Prostate gland (tissue), 2 donors: ENCODE results near the gene LAX1. TPM values are rescaled to one million over a fixed set of nuclear protein-coding genes. Genes with fewer than 3 reads are reported as not detected.

Experiments
- DNase-seq: peaks from one replicate; pipeline ENCODE4 v3.0.0-alpha.2; 2019; ENCODE audit warnings: low spot score
- H3K27ac ChIP-seq, 2 donors: fragments of 200-600 bp; sonication (generic); 2 replicates each; pipeline ENCODE4 v1.5.1; 2017 to 2019
- H3K27me3 ChIP-seq: fragments of 200-600 bp; sonication (generic); replicated peaks from 2 replicates; pipeline ENCODE4 v1.5.1; 2019; ENCODE audit not compliant: insufficient read depth
- H3K36me3 ChIP-seq, 2 donors: fragments of 200-600 bp; sonication (generic); 1 replicate in 1 of 2; 2 replicates in 1 of 2; pipeline versions ENCODE4 v1.5.1 to v1.8.1; 2017 to 2019
- H3K4me1 ChIP-seq: fragments of 200-600 bp; sonication (generic); replicated peaks from 2 replicates; pipeline ENCODE4 v1.5.1; 2019
- H3K4me3 ChIP-seq, 2 donors: fragments of 200-600 bp; sonication (generic); 2 replicates each; pipeline ENCODE4 v1.5.1; 2017 to 2019
- H3K9me3 ChIP-seq: fragments of 200-600 bp; sonication (generic); 2 replicates; pipeline ENCODE4 v1.5.1; 2017
- CTCF ChIP-seq, 4 experiments: fragments of 200-600 bp in 2 of 4; fragments of 450-650 bp in 2 of 4; sonication (generic) in 2 of 4; IDR thresholded peaks; 1 replicate in 3 of 4; 2 replicates in 1 of 4; pipeline ENCODE4 v1.5.1; 2016 to 2019; ENCODE audit warnings: antibody characterized with exemption in 4 of 4, mild to moderate bottlenecking in 2 of 4, moderate library complexity in 2 of 4
- POLR2A ChIP-seq: fragments of 450-650 bp; IDR thresholded peaks from one replicate; pipeline ENCODE4 v1.6.1; 2016; ENCODE audit warnings: antibody characterized with exemption, mild to moderate bottlenecking
- POLR2AphosphoS5 ChIP-seq: sonication (generic); formaldehyde crosslinking; IDR thresholded peaks from one replicate; pipeline ENCODE4 v1.6.1; 2017; ENCODE audit warnings: antibody characterized with exemption
- WGBS: methylation state at CpG from one replicate; pipeline ENCODE4 v1.1.5; 2018; 5-methylcytosine and 5-hydroxymethylcytosine counted together
- intact Hi-C: fragments of 100-400 bp; cut with DNase I; formaldehyde crosslinking; loops from one replicate; pipeline ENCODE4 v1.14.2; 2022
- small RNA-seq, 2 donors: library from RNA; depleted of rRNA; stranded (forward); fragments of <200 nt; gene quantifications; one replicate each; pipeline ENCODE3, GENCODE V24; 2016
- total RNA-seq, 2 donors: library from RNA; depleted of rRNA; stranded (reverse); fragments of >200 nt; gene quantifications; one replicate each; pipeline ENCODE4 v1.1.0, GENCODE V29; 2016

LAX1 gene
- total RNA-seq, 2 donors from 2014 or later: 0.05 to 0.40 TPM

GRCh38 chr1:203807196-203807595, 42.2 kb downstream of the LAX1 start:
- H3K4me1 ChIP-seq: no peaks in the 10 kb centered on the region
- no peaks in the 10 kb centered on the region for H3K36me3 ChIP-seq
- intact Hi-C loops: no loop called here
- H3K27ac ChIP-seq: no peak overlapping the region
- H3K27me3 ChIP-seq: no peaks in the 10 kb centered on the region
- no peak overlapping the region for H3K4me3 ChIP-seq
- WGBS: 63% methylated on average over 2 of the region's 2 CpGs
- TF ChIP-seq POLR2AphosphoS5 (no peak), POLR2A (no peak), CTCF (IDR thresholded peaks at IDR 0.05) (no peak)
- DNase-seq: no peak
- H3K9me3 ChIP-seq: no peaks in the 10 kb centered on the region

DNA sequence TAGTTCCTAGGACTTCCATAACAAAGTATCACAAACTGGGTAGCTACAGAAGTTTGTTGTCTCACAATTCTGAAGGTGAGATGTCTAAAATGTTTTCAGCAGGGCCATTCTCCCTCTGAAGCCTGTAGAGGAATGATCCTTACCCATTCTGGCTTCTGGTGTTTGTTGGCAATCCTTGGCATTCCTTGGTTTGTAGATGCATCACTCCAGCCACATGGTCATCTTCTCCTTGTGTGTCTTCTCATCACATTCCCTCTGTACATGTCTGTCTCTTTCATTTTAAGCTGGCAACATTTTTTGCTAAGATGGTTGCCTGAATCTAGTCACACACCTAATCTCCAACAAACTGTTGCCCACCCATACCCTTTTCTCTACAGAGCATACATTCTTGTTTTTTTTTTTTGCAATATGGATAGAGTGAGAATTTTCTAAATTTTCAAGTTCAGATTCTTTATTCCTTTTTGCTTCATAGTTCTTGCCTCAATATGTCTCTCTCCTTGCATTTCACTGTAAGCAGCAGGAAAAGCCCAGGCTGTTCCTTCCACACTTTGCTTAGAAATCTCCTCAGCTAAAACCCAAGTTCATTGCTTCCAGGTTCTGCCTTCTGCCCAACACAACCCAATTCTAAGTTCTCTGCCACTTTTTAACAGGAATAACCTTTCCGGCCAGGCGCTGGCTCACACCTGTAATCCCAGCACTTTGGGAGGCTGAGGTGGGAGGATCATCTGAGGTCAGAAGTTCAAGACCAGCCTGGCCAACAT, 48.8 kb downstream of the LAX1 start:
- DNase-seq: no peak
- Histone ChIP-seq H3K4me1 (no peaks in the 10 kb centered on the region), H3K27ac (no peak overlapping the region), H3K4me3 (no peak overlapping the region), H3K27me3 (no peaks in the 10 kb centered on the region), H3K9me3 (no peaks in the 10 kb centered on the region), H3K36me3 (no peaks in the 10 kb centered on the region)
- intact Hi-C loops: no loop called here
- TF ChIP-seq CTCF (IDR thresholded peaks at IDR 0.05) (no peak), POLR2A (no peak), POLR2AphosphoS5 (no peak)
- WGBS: 94% methylated on average over 2 of the region's 2 CpGs

GRCh38 chr1:203818399-203818798, 53.4 kb downstream of the LAX1 start:
- Histone ChIP-seq H3K27me3 (no peaks in the 10 kb centered on the region), H3K9me3 (no peaks in the 10 kb centered on the region), H3K36me3 (peaks cover 2 to 28% of the 10 kb centered on the region in 2 donors), H3K27ac (no peak overlapping the region), H3K4me3 (no peak overlapping the region), H3K4me1 (no peaks in the 10 kb centered on the region)
- intact Hi-C loops: no loop called here
- WGBS: 93% methylated on average over 6 of the region's 6 CpGs
- TF ChIP-seq CTCF (IDR thresholded peaks at IDR 0.05): no peak
- no peak for TF ChIP-seq POLR2AphosphoS5
- no peak for TF ChIP-seq POLR2A
- DNase-seq: no peak

- peaks cover 2 to 28% of the 10 kb centered on the region in 2 donors for H3K36me3 ChIP-seq
- 72% methylated on average over 1 of the region's 1 CpG for WGBS
These were observed 58.3 kb downstream of the LAX1 start for GRCh38 chr1:203823306-203823705.

More at GRCh38 chr1:203823306-203823705, 58.3 kb downstream of the LAX1 start:
- Histone ChIP-seq H3K4me3 (no peak overlapping the region), H3K27ac (no peak overlapping the region), H3K27me3 (no peaks in the 10 kb centered on the region), H3K4me1 (no peaks in the 10 kb centered on the region), H3K9me3 (no peaks in the 10 kb centered on the region)
- intact Hi-C loops: no loop called here
- no peak for DNase-seq
- no peak for TF ChIP-seq POLR2A
- no peak for TF ChIP-seq POLR2AphosphoS5
- TF ChIP-seq CTCF (IDR thresholded peaks at IDR 0.05): no peak

Small RNAs within 50 kb of the gene (small RNA-seq; reads per million reads assigned to genes)
- gene SNORA77 (160 to 292 reads per million in 2 donors), gene ZC3H11A (0.28 to 0.60 reads per million in 2 donors)

Other genes starting within 250 kb of the LAX1 start
- 100 to 1,000 TPM in 1 of 2 donors, 10 to 100 TPM in 1; 31.7 to 127 TPM for gene ATP2B4, start 138.4 kb upstream of the LAX1 start, total RNA-seq
- gene ZBED6, start 30.4 kb downstream of the LAX1 start, total RNA-seq: 10 to 100 TPM in 1 of 2 donors, 1 to 10 TPM in 1; 5.8 to 27.6 TPM
- gene ZC3H11A, start 30.4 kb downstream of the LAX1 start, total RNA-seq: 100 to 1,000 TPM in 1 of 2 donors, 10 to 100 TPM in 1; 88.3 to 111 TPM
- 10 to 100 TPM; 18.8 to 92.8 TPM for gene SNRPE, start 96.4 kb downstream of the LAX1 start, total RNA-seq